WTC11 (cell line): ENCODE data around the gene GALR3.

Source experiments
- CTCF ChIP-seq: fragments of 200-600 bp; IDR thresholded peaks from 2 replicates; pipeline ENCODE4 v1.8.0; 2022; ENCODE audit warnings: antibody characterized with exemption
- ESRRA ChIP-seq: sonication (generic); formaldehyde crosslinking; IDR thresholded peaks from 2 replicates; pipeline ENCODE4 v1.8.1; 2022; ENCODE audit warnings: mild to moderate bottlenecking, missing genetic modification reagents, borderline replicate concordance
- FOXJ3 ChIP-seq: sonication (generic); formaldehyde crosslinking; IDR thresholded peaks from 2 replicates; pipeline ENCODE4 v1.9.0; 2021; ENCODE audit warnings: missing genetic modification reagents, mild to moderate bottlenecking, borderline replicate concordance
- FOXP4 ChIP-seq: sonication (generic); formaldehyde crosslinking; IDR thresholded peaks from 2 replicates; pipeline ENCODE4 v1.8.0; 2022; ENCODE audit warnings: mild to moderate bottlenecking, missing genetic modification reagents
- NFYB ChIP-seq: sonication (generic); formaldehyde crosslinking; conservative IDR thresholded peaks from 2 replicates; pipeline ENCODE4 v1.8.0; 2022; ENCODE audit warnings: low read depth, missing genetic modification reagents

DNA sequence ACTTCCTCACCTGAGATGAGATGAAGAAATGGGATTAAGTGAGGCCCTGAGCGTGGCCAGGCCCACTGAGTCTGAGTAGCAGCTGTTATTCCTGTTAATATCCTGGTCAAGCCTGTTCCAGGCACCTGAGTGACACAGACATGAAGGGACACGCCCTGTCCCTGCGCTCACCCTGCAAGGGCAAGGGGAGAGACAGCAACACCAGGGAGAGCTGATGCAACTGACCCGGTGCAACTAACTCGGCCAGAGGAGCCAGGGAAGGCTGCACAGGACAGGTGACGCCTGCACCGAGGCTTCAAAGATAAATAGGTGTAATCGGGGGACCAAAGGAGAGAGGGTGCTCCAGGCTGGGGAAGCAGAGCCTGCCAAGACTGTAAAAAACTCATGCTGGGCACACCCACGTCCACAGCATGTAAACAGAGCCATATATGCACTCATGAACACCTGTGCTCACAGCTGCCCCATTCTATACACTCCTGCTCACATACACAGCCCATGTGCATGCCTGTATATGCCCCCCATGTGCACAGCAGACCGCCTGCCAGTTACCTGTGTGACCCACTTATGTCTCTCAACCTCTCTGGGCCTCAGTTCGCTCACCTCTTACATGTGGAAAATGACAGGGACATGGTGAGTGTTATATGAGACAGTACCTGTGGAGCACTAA is 38.2 kb upstream of the GALR3 start:
- TF ChIP-seq CTCF (no peak), ESRRA (no peak), NFYB (CRISPR knock-in tag) (no peak), FOXJ3 (CRISPR knock-in tag) (no peak), FOXP4 (CRISPR knock-in tag) (no peak)
